Thyroid gland (tissue), 4 donors: ENCODE data around the gene CCN5. TPM values are rescaled to one million over a fixed set of nuclear protein-coding genes. Genes with fewer than 3 reads are reported as not detected.

Experiments used
- DNase-seq, 2 donors: peaks; one replicate each; pipeline ENCODE4 v3.0.0-alpha.2; 2019
- H3K27ac ChIP-seq, 3 donors: fragments of 200-600 bp; sonication (generic); 1 replicate in 2 of 3; 2 replicates in 1 of 3; pipeline ENCODE4 v1.5.1; 2016 to 2019; ENCODE audit warnings: mild to moderate bottlenecking in 1 of 3, moderate library complexity in 1 of 3
- H3K27me3 ChIP-seq: fragments of 200-600 bp; sonication (generic); one replicate; pipeline ENCODE4 v1.5.1; 2019
- H3K36me3 ChIP-seq, 2 donors: fragments of 200-600 bp; sonication (generic); one replicate each; pipeline ENCODE4 v1.5.1; 2016 to 2019
- H3K4me1 ChIP-seq, 2 donors: fragments of 200-600 bp; sonication (generic); one replicate each; pipeline ENCODE4 v1.5.1; 2017 to 2019
- H3K4me3 ChIP-seq, 3 donors: fragments of 200-600 bp; sonication (generic); replicated peaks in 1 of 3; 1 replicate in 2 of 3; 2 replicates in 1 of 3; pipeline ENCODE4 v1.5.1; 2016; ENCODE audit warnings: mild to moderate bottlenecking in 1 of 3
- H3K9me3 ChIP-seq: fragments of 200-600 bp; sonication (generic); one replicate; pipeline ENCODE4 v1.5.1; 2017
- CTCF ChIP-seq, 6 experiments: fragments of 200-600 bp in 3 of 6; fragments of 450-650 bp in 3 of 6; sonication (generic) in 3 of 6; IDR thresholded peaks; one replicate each; pipeline ENCODE4 v1.5.1; 2016 to 2019; ENCODE audit warnings: antibody characterized with exemption in 6 of 6, mild to moderate bottlenecking in 2 of 6, inconsistent platforms in 1 of 6, moderate library complexity in 1 of 6
- POLR2A ChIP-seq, 2 donors: fragments of 450-650 bp; IDR thresholded peaks; one replicate each; pipeline ENCODE4 v1.6.1; 2017; ENCODE audit warnings: antibody characterized with exemption in 2 of 2, mild to moderate bottlenecking in 2 of 2, moderate library complexity in 1 of 2
- WGBS, 2 donors: methylation state at CpG; one replicate each; pipeline ENCODE4 v1.1.5; 2017; 5-methylcytosine and 5-hydroxymethylcytosine counted together
- intact Hi-C: fragments of 100-400 bp; cut with DNase I; formaldehyde crosslinking; loops from one replicate; pipeline ENCODE4 v1.15.1; 2023
- total RNA-seq, 4 donors: library from RNA; depleted of rRNA; stranded (reverse); fragments of >200 nt; gene quantifications; one replicate each; pipeline ENCODE4 v1.2.3, GENCODE V29; 2016

The CCN5 gene
- total RNA-seq, 4 donors from 2014 or later = 4.7 to 47.6 (median 26.6) TPM

GRCh38 chr20:44701118-44701857, 13.9 kb upstream of the CCN5 start:
- peaks cover 3 to 25% of the 10 kb centered on the region in 2 donors for H3K4me1 ChIP-seq
- H3K27me3 ChIP-seq = no peaks in the 10 kb centered on the region
- no peaks in the 10 kb centered on the region for H3K36me3 ChIP-seq
- no peak for DNase-seq
- intact Hi-C loops = no loop called here
- H3K9me3 ChIP-seq = no peaks in the 10 kb centered on the region
- no peak overlapping the region for H3K4me3 ChIP-seq
- WGBS, 2 donors = 65 to 78% methylated on average over 15 of the region's 15 CpGs
- no peak for TF ChIP-seq POLR2A (IDR thresholded peaks at IDR 0.05)
- TF ChIP-seq CTCF (IDR thresholded peaks at IDR 0.05) = no peak
- peak overlapping the region in 1 of 3 donors; percentile 17 for H3K27ac ChIP-seq

GRCh38 chr20:44701858-44702256, 13.3 kb upstream of the CCN5 start:
- H3K4me3 ChIP-seq = no peak overlapping the region
- H3K27me3 ChIP-seq = no peaks in the 10 kb centered on the region
- H3K4me1 ChIP-seq = peaks cover 3 to 31% of the 10 kb centered on the region in 2 donors
- WGBS, 2 donors = 66 to 76% methylated on average over 7 of the region's 7 CpGs
- TF ChIP-seq CTCF (IDR thresholded peaks at IDR 0.05) (no peak), POLR2A (IDR thresholded peaks at IDR 0.05) (no peak)
- DNase-seq = no peak
- H3K36me3 ChIP-seq = no peaks in the 10 kb centered on the region
- intact Hi-C loops = no loop called here
- no peaks in the 10 kb centered on the region for H3K9me3 ChIP-seq
- H3K27ac ChIP-seq = peak overlapping the region in 1 of 3 donors; percentile 17

GRCh38 chr20:44702776-44703175, 12.4 kb upstream of the CCN5 start:
- no peaks in the 10 kb centered on the region for H3K27me3 ChIP-seq
- intact Hi-C loops = no loop called here
- 14 to 17% methylated on average over 7 to 8 of the region's 9 CpGs for WGBS, 2 donors
- H3K4me3 ChIP-seq = no peak overlapping the region
- TF ChIP-seq POLR2A (IDR thresholded peaks at IDR 0.05) = no peak
- no peak for TF ChIP-seq CTCF (IDR thresholded peaks at IDR 0.05)
- peaks cover 3 to 31% of the 10 kb centered on the region in 2 donors for H3K4me1 ChIP-seq
- H3K9me3 ChIP-seq = no peaks in the 10 kb centered on the region
- H3K36me3 ChIP-seq = no peaks in the 10 kb centered on the region
- DNase-seq = peak; percentile 44 to 50
- H3K27ac ChIP-seq = peak overlapping the region; percentile 40 to 58 (median 58)

- H3K36me3 ChIP-seq = no peaks in the 10 kb centered on the region
- peak overlapping the region; percentile 40 to 58 (median 58) for H3K27ac ChIP-seq
- WGBS, 2 donors = 67 to 76% methylated on average over 8 to 11 of the region's 12 CpGs
- no peak overlapping the region for H3K4me3 ChIP-seq
- intact Hi-C loops = no loop called here
- no peak for DNase-seq
- TF ChIP-seq POLR2A (IDR thresholded peaks at IDR 0.05) = no peak
- TF ChIP-seq CTCF (IDR thresholded peaks at IDR 0.05) = no peak
- H3K9me3 ChIP-seq = no peaks in the 10 kb centered on the region
- H3K4me1 ChIP-seq = peaks cover 3 to 31% of the 10 kb centered on the region in 2 donors
- H3K27me3 ChIP-seq = no peaks in the 10 kb centered on the region
Measured at GRCh38 chr20:44703183-44703925, 11.8 kb upstream of the CCN5 start.
